HG02623 (cell line): ENCODE results near the gene FFAR1.
"Not testable (repeated sequence)": the region's sequence is repeated elsewhere in the genome, so short reads cannot be mapped to it uniquely, and the experiment has no call there.

ENCODE experiments used
- ATAC-seq: cut with Tn5 transposase; IDR thresholded peaks from one replicate; pipeline ENCODE4 v1.9.1; 2021; ENCODE audit warnings: moderate library complexity; ENCODE audit not compliant: unreplicated experiment

The FFAR1 gene

GRCh38 chr19:35359395-35359794, 11.7 kb downstream of the FFAR1 start:
- ATAC-seq: not testable (repeated sequence)

- ATAC-seq: not testable (repeated sequence)
Measured at GRCh38 chr19:35360081-35360480, 12.4 kb downstream of the FFAR1 start.

GRCh38 chr19:35360880-35361420, 13.2 kb downstream of the FFAR1 start:
- ATAC-seq: no peak

GRCh38 chr19:35362261-35363000, 14.7 kb downstream of the FFAR1 start:
- no peak for ATAC-seq

GRCh38 chr19:35363001-35363590, 15.4 kb downstream of the FFAR1 start:
- no peak for ATAC-seq

- no peak for ATAC-seq
Measured at GRCh38 chr19:35363711-35364425, 16.2 kb downstream of the FFAR1 start.

- no peak for ATAC-seq
Measured at GRCh38 chr19:35365303-35365702, 17.6 kb downstream of the FFAR1 start.

GRCh38 chr19:35368378-35368777, 20.7 kb downstream of the FFAR1 start:
- ATAC-seq: no peak

GRCh38 chr19:35369522-35369921, 21.8 kb downstream of the FFAR1 start:
- ATAC-seq: no peak

GRCh38 chr19:35370722-35371121, 23.0 kb downstream of the FFAR1 start, which contains the start of gene GPR42:
GPR42 (plus strand) TSS chr19:35371068; CDS start chr19:35371360, 292 bp downstream.
- ATAC-seq: no peak

GRCh38 chr19:35373492-35373891, 25.8 kb downstream of the FFAR1 start:
- no peak for ATAC-seq

- ATAC-seq: not testable (repeated sequence)
Measured at GRCh38 chr19:35374031-35374430, 26.3 kb downstream of the FFAR1 start.

GRCh38 chr19:35375505-35376307, 28.0 kb downstream of the FFAR1 start:
- no peak for ATAC-seq

- ATAC-seq: no peak
Measured at GRCh38 chr19:35377656-35378055, 30.0 kb downstream of the FFAR1 start.

GRCh38 chr19:35378356-35378755, 30.7 kb downstream of the FFAR1 start:
- ATAC-seq: no peak

GRCh38 chr19:35379545-35379944, 31.8 kb downstream of the FFAR1 start:
- ATAC-seq: not testable (repeated sequence)

- ATAC-seq: no peak
Measured at GRCh38 chr19:35379992-35380391, 32.3 kb downstream of the FFAR1 start.

GRCh38 chr19:35380450-35381124, 32.9 kb downstream of the FFAR1 start:
- ATAC-seq: no peak

GRCh38 chr19:35381318-35381717, 33.6 kb downstream of the FFAR1 start:
- ATAC-seq: no peak

- no peak for ATAC-seq
Measured at GRCh38 chr19:35381926-35382325, 34.2 kb downstream of the FFAR1 start.
